GM12878 (cell line): ENCODE data around the gene DIABLO.

Experiments used
- JUND ChIP-seq: IDR thresholded peaks from 2 replicates; pipeline ENCODE4 v1.6.1; 2012; ENCODE audit warnings: low read depth, mild to moderate bottlenecking, low read length, improper control_type of control experiment, moderate library complexity
- NRF1 ChIP-seq: conservative IDR thresholded peaks from 2 replicates; pipeline ENCODE4 v1.6.1; 2011; ENCODE audit warnings: mild to moderate bottlenecking, low read depth, low read length, improper control_type of control experiment
- POLR2A ChIP-seq: IDR thresholded peaks from 2 replicates; pipeline ENCODE4 v1.6.1; 2011; ENCODE audit warnings: low read depth, mild to moderate bottlenecking, low read length
- POLR2AphosphoS2 ChIP-seq: IDR thresholded peaks from 2 replicates; pipeline ENCODE4 v1.6.1; 2011; ENCODE audit warnings: low read depth, mild to moderate bottlenecking, low read length, improper control_type of control experiment, moderate library complexity
- YY1 ChIP-seq: IDR thresholded peaks from 2 replicates; pipeline ENCODE4 v1.6.1; 2011; ENCODE audit warnings: low read depth, mild to moderate bottlenecking, low read length
- TF ChIP-seq, protein P1 (sequence below): IDR thresholded peaks from 2 replicates; pipeline ENCODE4 v1.6.1; 2012; ENCODE audit warnings: low read depth, low read length, improper control_type of control experiment
- TF ChIP-seq, protein P2 (sequence below): IDR thresholded peaks from 2 replicates; pipeline ENCODE4 v1.6.1; 2011; ENCODE audit warnings: borderline replicate concordance, low read depth, mild to moderate bottlenecking, moderate library complexity, mixed read lengths, low read length; ENCODE audit not compliant: insufficient read depth; ENCODE audit errors: extremely low read length
- TF ChIP-seq, protein P3 (sequence below), 3 experiments: IDR thresholded peaks in 2 of 3; conservative IDR thresholded peaks in 1 of 3; 2 replicates each; pipeline ENCODE4 v1.5.1; 2011; ENCODE audit warnings: low read depth in 3 of 3, low read length in 3 of 3, mild to moderate bottlenecking in 3 of 3, control low read depth in 2 of 3, moderate library complexity in 2 of 3, inconsistent platforms in 1 of 3, mixed read lengths in 1 of 3; ENCODE audit not compliant: control insufficient read depth in 2 of 3, insufficient read depth in 1 of 3; ENCODE audit errors: extremely low read depth in 1 of 3

DNA sequence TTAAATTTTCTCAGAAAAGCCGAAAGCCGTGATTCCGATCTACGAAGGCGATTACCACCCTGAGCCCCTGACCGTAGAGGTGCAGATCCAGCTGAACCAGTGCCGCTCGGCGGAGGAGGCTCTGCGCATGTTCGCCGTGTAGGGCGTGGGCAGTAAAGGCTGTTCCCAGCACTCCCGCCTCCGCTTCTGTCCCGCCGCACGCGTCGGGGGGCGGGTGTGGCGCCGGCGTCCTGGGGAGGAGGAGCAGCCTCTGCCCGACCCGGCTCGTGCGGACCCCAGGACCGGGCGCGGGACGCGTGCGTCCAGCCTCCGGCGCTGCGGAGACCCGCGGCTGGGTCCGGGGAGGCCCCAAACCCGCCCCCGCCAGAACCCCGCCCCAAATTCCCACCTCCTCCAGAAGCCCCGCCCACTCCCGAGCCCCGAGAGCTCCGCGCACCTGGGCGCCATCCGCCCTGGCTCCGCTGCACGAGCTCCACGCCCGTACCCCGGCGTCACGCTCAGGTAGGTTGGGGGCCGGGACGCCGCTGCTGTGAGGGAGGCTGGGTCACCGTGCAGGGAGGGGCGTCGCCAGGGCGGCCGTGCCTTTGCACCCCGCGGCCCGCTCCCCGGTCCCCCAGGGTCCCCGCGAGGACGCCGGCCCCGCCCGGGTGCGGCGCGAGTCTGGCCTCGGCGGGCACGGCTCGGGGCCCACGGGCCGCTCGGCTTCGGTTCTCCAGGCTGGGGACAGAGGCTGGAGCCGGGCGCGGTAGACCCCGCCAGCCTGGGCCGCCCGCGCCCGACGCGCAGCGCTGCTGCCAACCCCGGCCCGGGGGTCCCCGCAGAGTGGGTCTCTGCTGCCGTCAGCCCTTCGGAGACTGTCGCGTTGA is 22.3 kb downstream of the DIABLO start, which contains the start of gene B3GNT4:
- TF ChIP-seq JUND (no peak), NRF1 (no peak; the same call in 1 of the 2 replicates), YY1 (no peak), POLR2A (no peak), POLR2AphosphoS2 (no peak)
- TF ChIP-seq, protein P1, sequence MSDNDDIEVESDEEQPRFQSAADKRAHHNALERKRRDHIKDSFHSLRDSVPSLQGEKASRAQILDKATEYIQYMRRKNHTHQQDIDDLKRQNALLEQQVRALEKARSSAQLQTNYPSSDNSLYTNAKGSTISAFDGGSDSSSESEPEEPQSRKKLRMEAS: no peak
- TF ChIP-seq, protein P2, sequence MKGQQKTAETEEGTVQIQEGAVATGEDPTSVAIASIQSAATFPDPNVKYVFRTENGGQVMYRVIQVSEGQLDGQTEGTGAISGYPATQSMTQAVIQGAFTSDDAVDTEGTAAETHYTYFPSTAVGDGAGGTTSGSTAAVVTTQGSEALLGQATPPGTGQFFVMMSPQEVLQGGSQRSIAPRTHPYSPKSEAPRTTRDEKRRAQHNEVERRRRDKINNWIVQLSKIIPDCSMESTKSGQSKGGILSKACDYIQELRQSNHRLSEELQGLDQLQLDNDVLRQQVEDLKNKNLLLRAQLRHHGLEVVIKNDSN: no peak
- TF ChIP-seq, protein P3, sequence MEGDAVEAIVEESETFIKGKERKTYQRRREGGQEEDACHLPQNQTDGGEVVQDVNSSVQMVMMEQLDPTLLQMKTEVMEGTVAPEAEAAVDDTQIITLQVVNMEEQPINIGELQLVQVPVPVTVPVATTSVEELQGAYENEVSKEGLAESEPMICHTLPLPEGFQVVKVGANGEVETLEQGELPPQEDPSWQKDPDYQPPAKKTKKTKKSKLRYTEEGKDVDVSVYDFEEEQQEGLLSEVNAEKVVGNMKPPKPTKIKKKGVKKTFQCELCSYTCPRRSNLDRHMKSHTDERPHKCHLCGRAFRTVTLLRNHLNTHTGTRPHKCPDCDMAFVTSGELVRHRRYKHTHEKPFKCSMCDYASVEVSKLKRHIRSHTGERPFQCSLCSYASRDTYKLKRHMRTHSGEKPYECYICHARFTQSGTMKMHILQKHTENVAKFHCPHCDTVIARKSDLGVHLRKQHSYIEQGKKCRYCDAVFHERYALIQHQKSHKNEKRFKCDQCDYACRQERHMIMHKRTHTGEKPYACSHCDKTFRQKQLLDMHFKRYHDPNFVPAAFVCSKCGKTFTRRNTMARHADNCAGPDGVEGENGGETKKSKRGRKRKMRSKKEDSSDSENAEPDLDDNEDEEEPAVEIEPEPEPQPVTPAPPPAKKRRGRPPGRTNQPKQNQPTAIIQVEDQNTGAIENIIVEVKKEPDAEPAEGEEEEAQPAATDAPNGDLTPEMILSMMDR (IDR thresholded peaks at IDR 0.05 in 2 of 3, conservative IDR thresholded peaks at IDR 0.05 in 1 of 3; ENCODE audit: control insufficient read depth in 2 of 3, extremely low read depth in 1 of 3, insufficient read depth in 1 of 3, low read depth in 3 of 3, low read length in 3 of 3): no peak
